ENCODE measurements around the gene VPS29. TPM values are rescaled to one million over a fixed set of nuclear protein-coding genes. Genes with fewer than 3 reads are reported as not detected.
A peak's percentile ranks its signal among the peaks of the same experiment; 100 is the strongest.
"Not testable (repeated sequence)": the region's sequence is repeated elsewhere in the genome, so short reads cannot be mapped to it uniquely, and the experiment has no call there.

Gene VPS29
- total RNA-seq, 4 donors from 2014 or later, result 76.4 to 145 (median 92.9) TPM

DNA sequence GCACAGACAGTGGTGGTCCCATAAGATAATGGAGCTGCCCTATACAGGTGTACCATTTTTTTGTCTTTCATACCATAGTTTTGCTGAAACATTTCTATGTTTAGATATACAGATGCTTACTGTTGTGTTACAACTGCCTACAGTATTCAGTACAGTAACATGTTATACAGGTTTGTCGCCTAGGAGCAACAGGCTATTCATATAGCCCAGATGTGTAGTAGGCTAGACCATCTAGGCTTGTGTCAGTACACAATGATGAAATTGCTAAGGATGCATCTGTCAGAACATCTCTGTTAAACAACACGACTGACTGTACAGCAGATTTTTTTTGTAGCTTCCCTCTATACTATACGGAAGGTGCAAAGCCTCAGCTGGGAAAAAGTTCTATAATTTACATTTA, 30.7 kb upstream of the VPS29 start:
- H3K9me3 ChIP-seq, result no peaks in the 10 kb centered on the region
- H3K4me1 ChIP-seq, result peaks cover 56 to 58% of the 10 kb centered on the region in 2 donors
- DNase-seq (no peak), ATAC-seq (no peak)
- in situ Hi-C loops (cut with MboI; ENCODE audit: low sequenced_read_pairs in 4 of 4), result no loop called here
- H3K4me3 ChIP-seq, result no peak overlapping the region
- H3K36me3 ChIP-seq, result peaks cover 0 to 49% of the 10 kb centered on the region in 2 donors
- TF ChIP-seq, protein P1, sequence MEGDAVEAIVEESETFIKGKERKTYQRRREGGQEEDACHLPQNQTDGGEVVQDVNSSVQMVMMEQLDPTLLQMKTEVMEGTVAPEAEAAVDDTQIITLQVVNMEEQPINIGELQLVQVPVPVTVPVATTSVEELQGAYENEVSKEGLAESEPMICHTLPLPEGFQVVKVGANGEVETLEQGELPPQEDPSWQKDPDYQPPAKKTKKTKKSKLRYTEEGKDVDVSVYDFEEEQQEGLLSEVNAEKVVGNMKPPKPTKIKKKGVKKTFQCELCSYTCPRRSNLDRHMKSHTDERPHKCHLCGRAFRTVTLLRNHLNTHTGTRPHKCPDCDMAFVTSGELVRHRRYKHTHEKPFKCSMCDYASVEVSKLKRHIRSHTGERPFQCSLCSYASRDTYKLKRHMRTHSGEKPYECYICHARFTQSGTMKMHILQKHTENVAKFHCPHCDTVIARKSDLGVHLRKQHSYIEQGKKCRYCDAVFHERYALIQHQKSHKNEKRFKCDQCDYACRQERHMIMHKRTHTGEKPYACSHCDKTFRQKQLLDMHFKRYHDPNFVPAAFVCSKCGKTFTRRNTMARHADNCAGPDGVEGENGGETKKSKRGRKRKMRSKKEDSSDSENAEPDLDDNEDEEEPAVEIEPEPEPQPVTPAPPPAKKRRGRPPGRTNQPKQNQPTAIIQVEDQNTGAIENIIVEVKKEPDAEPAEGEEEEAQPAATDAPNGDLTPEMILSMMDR (IDR thresholded peaks at IDR 0.05 in 4 of 5, conservative IDR thresholded peaks at IDR 0.05 in 1 of 5), result no peak
- TF ChIP-seq POLR2A (IDR thresholded peaks at IDR 0.05), result no peak
- intact Hi-C loops (cut with DNase I; ENCODE audit: low total_unique reads), result loop anchor here (2.0 kb wide), 1 partner anchor 20 kb away; no protein-coding TSS in a partner anchor
- H3K27me3 ChIP-seq, result no peaks in the 10 kb centered on the region
- peak overlapping the region in 3 of 4 donors; percentile 43 to 95 (median 89) for H3K27ac ChIP-seq

DNA sequence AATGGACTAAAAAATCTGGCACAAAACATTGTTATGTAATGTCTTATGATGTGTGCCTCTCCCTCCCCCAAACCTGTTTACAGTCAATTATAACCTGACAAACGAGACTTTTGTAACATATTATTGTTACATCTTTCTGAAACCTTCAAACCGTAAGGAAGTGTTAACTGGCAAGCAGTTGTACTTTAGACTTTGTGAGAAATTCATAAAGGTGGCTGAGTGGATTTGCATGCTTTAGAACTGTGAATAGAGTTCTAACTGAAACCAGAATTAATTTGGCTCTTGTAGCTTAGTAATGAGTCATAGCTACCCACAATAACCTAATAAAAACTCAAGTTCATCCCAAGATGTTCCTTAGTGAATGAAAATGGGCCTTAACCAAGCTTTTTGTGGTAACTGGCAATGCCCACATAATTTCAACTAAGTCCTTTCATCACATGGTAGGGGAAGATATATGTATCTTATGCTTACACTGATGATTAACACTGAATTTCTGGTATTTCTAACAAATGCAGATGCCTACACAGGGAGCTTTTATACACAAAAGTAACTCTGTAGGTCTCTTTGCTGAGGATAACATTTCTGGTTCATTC, 29.9 kb upstream of the VPS29 start:
- Histone ChIP-seq H3K9me3 (no peaks in the 10 kb centered on the region), H3K4me3 (no peak overlapping the region), H3K4me1 (peaks cover 49 to 51% of the 10 kb centered on the region in 2 donors), H3K27me3 (no peaks in the 10 kb centered on the region), H3K36me3 (peaks cover 0 to 49% of the 10 kb centered on the region in 2 donors), H3K27ac (peak overlapping the region in 3 of 4 donors; percentile 43 to 95 (median 89))
- TF ChIP-seq POLR2A (IDR thresholded peaks at IDR 0.05), result no peak
- TF ChIP-seq, protein P1 (IDR thresholded peaks at IDR 0.05 in 4 of 5, conservative IDR thresholded peaks at IDR 0.05 in 1 of 5), result no peak
- no peak for DNase-seq
- intact Hi-C loops (cut with DNase I; ENCODE audit: low total_unique reads), result loop anchor here (2.0 kb wide), 1 partner anchor 19 kb away; no protein-coding TSS in a partner anchor
- no peak for ATAC-seq
- in situ Hi-C loops (cut with MboI; ENCODE audit: low sequenced_read_pairs in 4 of 4), result no loop called here

DNA sequence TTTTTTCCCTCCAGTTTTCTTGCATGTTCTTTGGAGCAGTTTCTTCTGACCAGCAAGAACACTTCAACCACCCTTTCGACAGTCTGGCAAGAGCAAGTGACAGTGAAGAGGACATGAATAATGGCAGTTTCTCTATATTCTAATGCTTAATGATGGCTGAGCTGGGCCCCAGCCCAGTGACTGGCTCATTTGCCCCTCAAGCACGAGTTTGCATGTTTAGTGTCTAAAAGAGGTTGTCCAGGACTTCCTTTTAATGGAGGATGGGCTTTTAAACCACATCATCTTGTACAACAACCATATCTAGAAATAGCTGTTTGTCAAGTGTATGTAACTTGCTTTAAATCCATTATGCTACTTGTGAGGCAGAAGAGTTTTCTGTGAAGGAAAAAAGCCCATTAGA, 28.6 kb upstream of the VPS29 start:
- Histone ChIP-seq H3K9me3 (no peaks in the 10 kb centered on the region), H3K36me3 (peaks cover 0 to 37% of the 10 kb centered on the region in 2 donors), H3K4me1 (peaks cover 36 to 38% of the 10 kb centered on the region in 2 donors), H3K4me3 (no peak overlapping the region), H3K27ac (peak overlapping the region in 1 of 4 donors; percentile 10), H3K27me3 (no peaks in the 10 kb centered on the region)
- intact Hi-C loops (cut with DNase I; ENCODE audit: low total_unique reads), result no loop called here
- DNase-seq (no peak), ATAC-seq (no peak)
- TF ChIP-seq, protein P1 (IDR thresholded peaks at IDR 0.05 in 4 of 5, conservative IDR thresholded peaks at IDR 0.05 in 1 of 5), result no peak
- TF ChIP-seq POLR2A (IDR thresholded peaks at IDR 0.05), result no peak
- in situ Hi-C loops (cut with MboI; ENCODE audit: low sequenced_read_pairs in 4 of 4), result no loop called here

DNA sequence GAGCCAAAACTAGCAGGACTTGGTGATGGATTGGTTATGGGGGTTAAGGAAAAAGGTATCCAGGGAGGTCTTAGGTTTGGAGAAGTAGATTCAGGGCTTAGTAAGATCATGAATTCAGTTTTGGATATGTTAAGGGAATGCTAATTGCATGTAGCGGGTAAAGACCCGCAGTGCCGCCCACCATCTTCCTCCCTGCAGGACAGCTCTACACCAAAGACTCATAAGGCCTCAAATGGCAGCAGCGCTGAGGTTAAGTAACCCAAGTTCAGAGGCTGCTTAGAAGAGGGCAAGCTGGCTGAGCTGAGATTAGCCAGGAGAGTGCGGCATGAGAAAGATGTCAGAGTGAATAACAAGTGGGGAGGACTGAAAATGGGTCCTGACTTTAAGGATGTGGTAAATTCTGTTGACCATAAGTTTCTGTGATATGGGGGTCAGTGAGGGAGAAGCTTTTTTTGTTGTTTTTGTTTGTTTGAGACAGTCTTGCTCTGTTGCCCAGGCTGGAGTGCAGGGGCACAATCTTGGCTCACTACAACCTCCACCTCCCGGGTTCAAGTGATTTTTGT, 26.4 kb upstream of the VPS29 start:
- Histone ChIP-seq H3K27ac (no peak overlapping the region), H3K27me3 (no peaks in the 10 kb centered on the region), H3K9me3 (no peaks in the 10 kb centered on the region), H3K4me3 (no peak overlapping the region), H3K4me1 (peaks cover 18% of the 10 kb centered on the region in 2 donors), H3K36me3 (peaks cover 0 to 21% of the 10 kb centered on the region in 2 donors)
- peak in 1 of 2 donors; percentile 47 for ATAC-seq
- intact Hi-C loops (cut with DNase I; ENCODE audit: low total_unique reads), result no loop called here
- no peak for TF ChIP-seq POLR2A (IDR thresholded peaks at IDR 0.05)
- TF ChIP-seq, protein P1 (IDR thresholded peaks at IDR 0.05 in 4 of 5, conservative IDR thresholded peaks at IDR 0.05 in 1 of 5), result no peak
- no peak for DNase-seq
- in situ Hi-C loops (cut with MboI; ENCODE audit: low sequenced_read_pairs in 4 of 4), result no loop called here

DNA sequence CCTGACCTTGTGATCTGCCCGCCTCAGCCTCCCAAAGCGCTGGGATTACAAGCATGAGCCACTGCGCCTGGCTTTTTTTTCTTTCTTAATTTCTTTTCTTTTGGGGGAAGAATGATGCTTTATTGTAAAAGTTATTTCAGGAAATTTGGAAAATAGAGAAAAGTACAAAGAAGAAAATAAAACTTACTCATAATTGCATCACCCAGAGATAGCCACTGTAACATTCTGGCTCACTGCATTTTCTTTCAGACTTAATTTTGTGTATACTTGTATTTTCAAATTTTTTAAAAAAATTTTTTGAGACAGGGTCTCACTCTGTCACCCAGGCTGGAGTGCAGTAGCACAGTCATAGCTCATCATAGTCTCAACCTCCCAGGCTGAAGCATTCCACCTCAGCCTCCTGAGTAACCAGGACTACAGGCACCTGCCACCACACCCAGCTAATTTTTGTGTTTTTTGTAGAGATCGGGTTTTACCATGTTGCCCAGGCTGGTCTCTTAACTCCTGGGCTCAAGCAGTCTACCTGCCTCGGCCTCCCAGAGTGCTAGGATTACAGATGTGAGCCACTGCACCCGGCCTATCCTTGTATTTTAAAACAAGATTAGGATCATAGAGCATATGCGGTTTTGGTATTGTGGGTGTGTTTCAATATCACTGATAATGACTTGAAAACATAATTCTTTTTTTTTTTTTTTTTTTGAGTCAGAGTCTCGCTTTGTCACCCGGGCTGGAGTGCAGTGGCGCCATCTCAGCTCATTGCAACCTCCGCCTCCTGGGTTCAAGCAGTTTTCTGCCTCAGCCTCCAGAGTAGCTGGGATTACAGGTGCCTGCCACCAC, 19.2 kb upstream of the VPS29 start:
- in situ Hi-C loops (cut with MboI; ENCODE audit: low sequenced_read_pairs in 4 of 4), result not testable (repeated sequence)

DNA sequence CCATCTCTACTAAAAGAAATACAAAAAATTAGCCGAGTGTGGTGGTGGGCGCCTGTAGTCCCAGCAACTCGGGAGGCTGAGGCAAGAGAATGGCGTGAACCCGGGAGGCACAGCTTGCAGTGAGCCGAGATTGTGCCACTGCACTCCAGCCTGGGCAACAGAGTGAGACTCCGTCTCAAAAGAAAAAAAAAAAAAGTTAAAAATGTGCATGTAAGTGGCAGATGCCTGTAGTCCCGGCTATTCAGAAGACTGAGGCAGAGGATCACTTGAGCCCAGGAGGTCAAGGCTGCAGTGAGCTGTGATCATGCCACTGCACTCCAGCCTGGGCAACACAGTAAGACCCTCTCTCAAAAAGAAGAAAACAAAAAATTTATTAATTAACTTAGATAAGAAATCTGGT, 16.1 kb upstream of the VPS29 start:
- H3K4me3 ChIP-seq; DNase-seq; ATAC-seq; H3K4me1 ChIP-seq; H3K9me3 ChIP-seq; intact Hi-C loops (cut with DNase I; ENCODE audit: low total_unique reads); H3K36me3 ChIP-seq; H3K27me3 ChIP-seq; H3K27ac ChIP-seq: not testable (repeated sequence)
- in situ Hi-C loops (cut with MboI; ENCODE audit: low sequenced_read_pairs in 4 of 4), result loop anchor here in 2 of 4 donors (10.0 kb wide), 1 partner anchor 307 kb away; no protein-coding TSS in a partner anchor

More for the DNA sequence above, 19.2 kb upstream of the VPS29 start:
- H3K4me1 ChIP-seq; DNase-seq; intact Hi-C loops (cut with DNase I; ENCODE audit: low total_unique reads); H3K9me3 ChIP-seq; H3K27me3 ChIP-seq; H3K27ac ChIP-seq; ATAC-seq; H3K4me3 ChIP-seq; H3K36me3 ChIP-seq: not testable (repeated sequence)

Data from gastrocnemius medialis (tissue), 4 donors.